Esophagus squamous epithelium (tissue), 4 donors: Measurements from ENCODE around the gene MRPL55.

Experiments
- CTCF ChIP-seq, 6 experiments: fragments of 450-650 bp in 4 of 6; fragments of 200-600 bp in 2 of 6; sonication (generic) in 2 of 6; IDR thresholded peaks; one replicate each; pipeline ENCODE4 v1.5.1; 2016 to 2019; ENCODE audit warnings: antibody characterized with exemption in 6 of 6, mild to moderate bottlenecking in 4 of 6, moderate library complexity in 4 of 6
- POLR2A ChIP-seq, 4 donors: fragments of 450-650 bp; IDR thresholded peaks; one replicate each; pipeline ENCODE4 v1.6.1; 2017; ENCODE audit warnings: antibody characterized with exemption in 4 of 4, mild to moderate bottlenecking in 4 of 4, moderate library complexity in 3 of 4

GRCh38 chr1:228073061-228073856, 35.8 kb downstream of the MRPL55 start:
- TF ChIP-seq CTCF (IDR thresholded peaks at IDR 0.05) (no peak), POLR2A (IDR thresholded peaks at IDR 0.05) (no peak)
